ENCODE data around the gene TM7SF3. TPM values are rescaled to one million over a fixed set of nuclear protein-coding genes. Genes with fewer than 3 reads are reported as not detected.

Gene TM7SF3
- polyA plus RNA-seq, 1 experiment = 75.2 TPM

DNA sequence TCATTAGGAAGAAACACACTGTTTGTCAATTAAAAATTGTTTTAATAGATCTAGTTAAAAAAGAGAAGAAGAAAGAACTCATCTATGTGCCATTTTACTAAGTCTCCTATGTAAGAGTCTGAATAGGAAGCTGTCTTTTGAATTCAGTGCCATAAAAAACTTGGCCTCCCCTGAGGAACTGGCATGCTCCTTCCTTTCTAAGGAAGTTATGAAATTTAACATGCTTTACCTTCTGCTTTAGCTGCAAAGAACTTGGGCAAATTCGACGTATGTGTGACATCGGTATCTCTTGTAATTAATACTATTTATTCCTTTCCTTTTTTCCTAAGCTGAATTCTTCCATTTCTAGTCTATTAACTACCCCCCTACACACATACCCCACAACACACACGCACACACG lies 12.5 kb downstream of the TM7SF3 start:
- H3K27me3 ChIP-seq (ENCODE audit: control insufficient read depth, insufficient read depth, low read length) = no peaks in the 10 kb centered on the region
- no peak for DNase-seq (ENCODE audit: low read depth)
- ChIA-PET CTCF (interaction anchor here (4.9 kb wide), 1 partner anchor 13 kb away, joined by 31 read pairs; the partner anchor contains the start of gene TM7SF3), POLR2A (no interaction called here)
- no peak overlapping the region for H3K4me3 ChIP-seq (ENCODE audit: low read depth, low read length)
- no peaks in the 10 kb centered on the region for H3K36me3 ChIP-seq (ENCODE audit: control insufficient read depth, insufficient read depth, low read length)
- TF ChIP-seq, protein P1, sequence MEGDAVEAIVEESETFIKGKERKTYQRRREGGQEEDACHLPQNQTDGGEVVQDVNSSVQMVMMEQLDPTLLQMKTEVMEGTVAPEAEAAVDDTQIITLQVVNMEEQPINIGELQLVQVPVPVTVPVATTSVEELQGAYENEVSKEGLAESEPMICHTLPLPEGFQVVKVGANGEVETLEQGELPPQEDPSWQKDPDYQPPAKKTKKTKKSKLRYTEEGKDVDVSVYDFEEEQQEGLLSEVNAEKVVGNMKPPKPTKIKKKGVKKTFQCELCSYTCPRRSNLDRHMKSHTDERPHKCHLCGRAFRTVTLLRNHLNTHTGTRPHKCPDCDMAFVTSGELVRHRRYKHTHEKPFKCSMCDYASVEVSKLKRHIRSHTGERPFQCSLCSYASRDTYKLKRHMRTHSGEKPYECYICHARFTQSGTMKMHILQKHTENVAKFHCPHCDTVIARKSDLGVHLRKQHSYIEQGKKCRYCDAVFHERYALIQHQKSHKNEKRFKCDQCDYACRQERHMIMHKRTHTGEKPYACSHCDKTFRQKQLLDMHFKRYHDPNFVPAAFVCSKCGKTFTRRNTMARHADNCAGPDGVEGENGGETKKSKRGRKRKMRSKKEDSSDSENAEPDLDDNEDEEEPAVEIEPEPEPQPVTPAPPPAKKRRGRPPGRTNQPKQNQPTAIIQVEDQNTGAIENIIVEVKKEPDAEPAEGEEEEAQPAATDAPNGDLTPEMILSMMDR (IDR thresholded peaks at IDR 0.05; ENCODE audit: insufficient read depth, low read depth, low read length) = no peak

DNA sequence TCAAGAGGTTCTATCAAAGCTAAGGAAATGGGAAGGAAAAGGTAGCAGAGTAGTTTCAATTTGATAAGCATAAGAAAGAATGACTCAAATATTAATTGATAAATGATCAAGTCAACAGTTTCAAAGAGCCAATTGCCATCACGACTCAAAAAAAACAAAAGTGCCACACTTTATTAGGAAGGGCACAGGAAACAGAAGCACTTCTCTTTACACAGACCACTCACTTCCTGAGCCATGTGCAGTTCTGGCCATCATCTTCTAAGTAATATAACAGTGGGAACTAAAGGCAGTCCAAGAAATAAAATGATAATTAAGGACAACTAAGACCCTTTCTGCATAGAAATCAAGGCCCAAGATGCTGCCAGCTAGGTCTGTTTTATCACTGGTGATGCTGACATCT lies 13.2 kb downstream of the TM7SF3 start:
- H3K4me3 ChIP-seq (ENCODE audit: low read depth, low read length) = no peak overlapping the region
- no peaks in the 10 kb centered on the region for H3K27me3 ChIP-seq (ENCODE audit: control insufficient read depth, insufficient read depth, low read length)
- H3K36me3 ChIP-seq (ENCODE audit: control insufficient read depth, insufficient read depth, low read length) = no peaks in the 10 kb centered on the region
- TF ChIP-seq, protein P1 (IDR thresholded peaks at IDR 0.05; ENCODE audit: insufficient read depth, low read depth, low read length) = no peak
- ChIA-PET CTCF (interaction anchor here (4.9 kb wide), 1 partner anchor 13 kb away, joined by 31 read pairs; the partner anchor contains the start of gene TM7SF3), POLR2A (no interaction called here)
- DNase-seq (ENCODE audit: low read depth) = no peak

DNA sequence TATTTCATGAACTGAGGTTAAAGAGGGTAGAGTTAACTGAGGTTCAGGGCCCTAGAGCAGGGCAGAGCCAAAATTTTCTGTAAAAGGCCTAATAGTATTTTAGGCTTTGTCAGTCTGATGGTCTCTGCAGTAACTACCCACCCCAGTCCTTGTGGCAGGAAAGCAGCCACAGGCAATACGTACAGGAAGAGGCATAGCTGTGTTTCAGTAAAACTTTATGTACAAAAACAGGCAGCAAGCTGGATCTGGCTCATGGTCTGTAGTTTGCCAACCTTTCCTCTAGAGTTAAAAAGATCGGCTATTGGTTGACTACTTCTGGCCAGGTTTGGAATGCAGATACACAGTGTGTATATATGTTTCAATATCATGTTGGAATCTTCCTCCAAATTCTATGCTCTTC lies 17.2 kb downstream of the TM7SF3 start:
- CTCF ChIA-PET = interaction anchor here (1.0 to 1.8 kb wide), 2 partner anchors 17 to 18 kb away, joined by 3 to 5 read pairs; partner anchors contain the start of gene TM7SF3
- TF ChIP-seq, protein P1 (IDR thresholded peaks at IDR 0.05; ENCODE audit: insufficient read depth, low read depth, low read length) = no peak
- POLR2A ChIA-PET = no interaction called here
- no peak for DNase-seq (ENCODE audit: low read depth)
- Histone ChIP-seq H3K4me3 (ENCODE audit: low read depth, low read length) (no peak overlapping the region), H3K27me3 (ENCODE audit: control insufficient read depth, insufficient read depth, low read length) (no peaks in the 10 kb centered on the region), H3K36me3 (ENCODE audit: control insufficient read depth, insufficient read depth, low read length) (no peaks in the 10 kb centered on the region; the same call in 1 of the 2 replicates)

DNA sequence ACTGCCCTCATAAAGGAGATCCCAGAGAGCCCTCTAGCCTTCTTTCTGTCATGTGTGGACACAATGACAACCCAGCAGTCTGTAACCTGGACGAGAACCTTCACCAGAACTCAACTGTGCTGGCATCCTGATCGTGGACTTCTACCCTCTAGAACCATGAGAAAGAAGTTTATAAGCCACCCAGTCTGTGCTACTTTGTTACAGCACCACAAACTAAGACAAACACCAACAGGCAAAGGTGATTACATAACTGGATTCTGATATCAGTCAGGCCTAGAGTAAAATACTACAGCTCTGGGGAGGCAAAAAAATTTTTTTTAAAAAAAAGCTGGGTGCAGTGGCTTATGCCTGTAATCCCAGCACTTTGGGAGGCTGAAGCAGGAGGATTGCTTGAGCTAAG lies 18.5 kb downstream of the TM7SF3 start:
- no peaks in the 10 kb centered on the region for H3K27me3 ChIP-seq (ENCODE audit: control insufficient read depth, insufficient read depth, low read length)
- no peaks in the 10 kb centered on the region; the same call in 1 of the 2 replicates for H3K36me3 ChIP-seq (ENCODE audit: control insufficient read depth, insufficient read depth, low read length)
- CTCF ChIA-PET = interaction anchor here (0.6 kb wide), 1 partner anchor 43 kb away, joined by 3 read pairs; no protein-coding TSS in a partner anchor
- TF ChIP-seq, protein P1 (IDR thresholded peaks at IDR 0.05; ENCODE audit: insufficient read depth, low read depth, low read length) = no peak
- H3K4me3 ChIP-seq (ENCODE audit: low read depth, low read length) = no peak overlapping the region
- no peak for DNase-seq (ENCODE audit: low read depth)
- POLR2A ChIA-PET = no interaction called here

DNA sequence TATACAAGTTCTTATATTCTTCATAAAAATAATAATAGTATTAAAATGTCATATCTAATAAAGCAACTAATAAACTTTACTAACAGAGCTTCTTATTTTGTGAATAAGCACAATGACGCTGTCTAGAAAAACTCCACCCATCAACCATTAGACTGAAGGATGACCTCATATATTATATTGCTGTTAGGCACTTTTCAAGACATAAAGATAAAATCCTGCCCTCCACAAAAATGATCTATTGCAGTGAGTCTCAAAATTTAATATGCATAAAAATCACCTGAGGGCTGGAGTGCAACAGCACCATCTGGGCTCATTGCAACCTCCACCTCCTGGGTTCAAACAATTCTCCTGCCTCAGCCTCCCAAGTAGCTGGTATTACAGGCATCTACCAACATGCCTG lies 20.1 kb downstream of the TM7SF3 start:
- ChIA-PET CTCF (interaction anchor here (0.6 to 2.0 kb wide), 2 partner anchors 13 to 22 kb away, joined by 3 to 4 read pairs; no protein-coding TSS in a partner anchor), POLR2A (no interaction called here)
- H3K27me3 ChIP-seq (ENCODE audit: control insufficient read depth, insufficient read depth, low read length) = no peaks in the 10 kb centered on the region
- H3K4me3 ChIP-seq (ENCODE audit: low read depth, low read length) = no peak overlapping the region
- TF ChIP-seq, protein P1 (IDR thresholded peaks at IDR 0.05; ENCODE audit: insufficient read depth, low read depth, low read length) = no peak
- H3K36me3 ChIP-seq (ENCODE audit: control insufficient read depth, insufficient read depth, low read length) = peaks cover 1% of the 10 kb centered on the region; the same call in 1 of the 2 replicates
- DNase-seq (ENCODE audit: low read depth) = no peak

Measured in BJ (cell line).